ENCODE measurements around the gene TMEM131L.

DNA sequence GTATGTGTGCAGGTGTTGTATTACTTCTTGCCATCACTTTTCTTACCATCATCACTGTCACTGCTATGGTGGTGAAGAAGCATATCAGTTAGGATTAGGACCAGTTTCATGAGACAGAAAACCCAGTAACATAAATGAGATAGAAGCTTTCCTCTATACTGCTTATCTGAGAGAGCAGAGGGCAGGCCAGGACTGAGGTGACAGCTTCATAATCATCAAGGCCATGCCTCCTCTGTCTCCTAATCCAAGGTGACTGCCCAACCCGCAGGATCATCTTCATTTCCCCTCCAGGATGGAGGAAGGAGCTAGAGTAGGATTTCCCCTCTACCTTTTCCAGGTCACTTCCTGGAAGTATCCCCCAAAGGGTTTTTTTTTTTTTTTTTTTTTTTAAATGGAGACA lies 35.4 kb downstream of the TMEM131L start:
- TF ChIP-seq, protein P1, sequence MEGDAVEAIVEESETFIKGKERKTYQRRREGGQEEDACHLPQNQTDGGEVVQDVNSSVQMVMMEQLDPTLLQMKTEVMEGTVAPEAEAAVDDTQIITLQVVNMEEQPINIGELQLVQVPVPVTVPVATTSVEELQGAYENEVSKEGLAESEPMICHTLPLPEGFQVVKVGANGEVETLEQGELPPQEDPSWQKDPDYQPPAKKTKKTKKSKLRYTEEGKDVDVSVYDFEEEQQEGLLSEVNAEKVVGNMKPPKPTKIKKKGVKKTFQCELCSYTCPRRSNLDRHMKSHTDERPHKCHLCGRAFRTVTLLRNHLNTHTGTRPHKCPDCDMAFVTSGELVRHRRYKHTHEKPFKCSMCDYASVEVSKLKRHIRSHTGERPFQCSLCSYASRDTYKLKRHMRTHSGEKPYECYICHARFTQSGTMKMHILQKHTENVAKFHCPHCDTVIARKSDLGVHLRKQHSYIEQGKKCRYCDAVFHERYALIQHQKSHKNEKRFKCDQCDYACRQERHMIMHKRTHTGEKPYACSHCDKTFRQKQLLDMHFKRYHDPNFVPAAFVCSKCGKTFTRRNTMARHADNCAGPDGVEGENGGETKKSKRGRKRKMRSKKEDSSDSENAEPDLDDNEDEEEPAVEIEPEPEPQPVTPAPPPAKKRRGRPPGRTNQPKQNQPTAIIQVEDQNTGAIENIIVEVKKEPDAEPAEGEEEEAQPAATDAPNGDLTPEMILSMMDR (IDR thresholded peaks at IDR 0.05) = no peak
- TF ChIP-seq POLR2A (IDR thresholded peaks at IDR 0.05) = no peak

Measured in adrenal gland (tissue), 5 donors.